ENCODE results near the gene DRG1. TPM values are rescaled to one million over a fixed set of nuclear protein-coding genes. Genes with fewer than 3 reads are reported as not detected.

DRG1 gene
- total RNA-seq, 1 experiment from 2014 or later: 116 TPM

DNA sequence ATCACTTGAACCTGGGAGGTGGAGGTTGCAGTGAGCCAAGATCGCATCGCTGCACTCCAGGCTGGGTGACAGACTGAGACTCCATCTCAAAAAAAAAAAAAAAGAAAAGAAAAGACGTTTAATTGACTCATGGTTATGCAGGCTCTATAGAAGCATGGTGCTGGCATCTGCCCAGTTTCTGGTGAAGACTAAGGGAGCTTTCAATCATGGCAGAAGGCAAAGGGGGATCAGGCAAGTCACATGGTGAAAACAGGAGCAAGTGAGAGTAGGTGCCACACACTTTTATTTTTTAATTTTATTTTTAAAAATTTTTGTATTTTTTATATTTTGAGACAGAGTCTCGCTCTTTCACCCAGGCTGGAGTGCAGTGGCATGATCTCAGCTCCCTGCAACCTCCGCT is 44.9 kb upstream of the DRG1 start:
- no TSS peak for BruUV-seq (replicated peaks)
- no peaks in the 10 kb centered on the region for H3K4me1 ChIP-seq (ENCODE audit: insufficient read depth, low read length, poor library complexity, severe bottlenecking)
- H3K9me3 ChIP-seq (ENCODE audit: low read depth, low read length, poor library complexity, severe bottlenecking): no peaks in the 10 kb centered on the region
- POLR2A ChIA-PET (ENCODE audit: low non-redundant PET): no interaction called here
- no peak overlapping the region for H3K27ac ChIP-seq (ENCODE audit: low read depth, low read length, poor library complexity, severe bottlenecking)
- TF ChIP-seq EZH2 (IDR thresholded peaks at IDR 0.05; ENCODE audit: borderline replicate concordance, low read depth, low read length, poor library complexity, severe bottlenecking): no peak
- TF ChIP-seq, protein P1, sequence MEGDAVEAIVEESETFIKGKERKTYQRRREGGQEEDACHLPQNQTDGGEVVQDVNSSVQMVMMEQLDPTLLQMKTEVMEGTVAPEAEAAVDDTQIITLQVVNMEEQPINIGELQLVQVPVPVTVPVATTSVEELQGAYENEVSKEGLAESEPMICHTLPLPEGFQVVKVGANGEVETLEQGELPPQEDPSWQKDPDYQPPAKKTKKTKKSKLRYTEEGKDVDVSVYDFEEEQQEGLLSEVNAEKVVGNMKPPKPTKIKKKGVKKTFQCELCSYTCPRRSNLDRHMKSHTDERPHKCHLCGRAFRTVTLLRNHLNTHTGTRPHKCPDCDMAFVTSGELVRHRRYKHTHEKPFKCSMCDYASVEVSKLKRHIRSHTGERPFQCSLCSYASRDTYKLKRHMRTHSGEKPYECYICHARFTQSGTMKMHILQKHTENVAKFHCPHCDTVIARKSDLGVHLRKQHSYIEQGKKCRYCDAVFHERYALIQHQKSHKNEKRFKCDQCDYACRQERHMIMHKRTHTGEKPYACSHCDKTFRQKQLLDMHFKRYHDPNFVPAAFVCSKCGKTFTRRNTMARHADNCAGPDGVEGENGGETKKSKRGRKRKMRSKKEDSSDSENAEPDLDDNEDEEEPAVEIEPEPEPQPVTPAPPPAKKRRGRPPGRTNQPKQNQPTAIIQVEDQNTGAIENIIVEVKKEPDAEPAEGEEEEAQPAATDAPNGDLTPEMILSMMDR (conservative IDR thresholded peaks at IDR 0.05; ENCODE audit: low read depth, low read length): no peak
- H3K36me3 ChIP-seq (ENCODE audit: insufficient read depth, low read length, poor library complexity, severe bottlenecking): no peaks in the 10 kb centered on the region
- intact Hi-C loops (cut with micrococcal nuclease; ENCODE audit: unreplicated experiment): no loop called here
- no peak for DNase-seq (ENCODE audit: low spot score)
- no peaks in the 10 kb centered on the region for H3K27me3 ChIP-seq (replicated peaks; ENCODE audit: insufficient read depth, low read depth, low read length, poor library complexity)
- H3K4me3 ChIP-seq (ENCODE audit: low read depth, low read length, poor library complexity, severe bottlenecking): no peak overlapping the region
- CTCF ChIA-PET: no interaction called here

DNA sequence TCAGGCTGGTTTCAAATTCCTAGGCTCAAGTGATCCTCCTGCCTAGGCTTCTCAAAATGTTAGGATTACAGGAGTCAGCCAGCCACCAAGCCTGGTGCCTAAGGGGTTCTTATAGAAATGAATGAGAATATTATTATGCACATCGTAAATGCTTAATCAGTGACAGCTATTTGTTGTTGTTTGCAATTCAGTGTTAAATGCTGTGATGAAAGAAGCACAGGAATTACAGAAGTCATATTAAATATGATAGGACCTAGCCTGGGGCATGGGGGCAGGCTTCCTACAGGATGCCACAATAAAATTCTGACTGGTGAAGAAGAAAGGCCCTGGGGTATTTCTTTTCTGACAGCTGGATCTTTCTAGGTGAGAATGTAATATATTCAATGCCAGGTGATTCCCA is 39.4 kb upstream of the DRG1 start:
- no peak overlapping the region for H3K4me3 ChIP-seq (ENCODE audit: low read depth, low read length, poor library complexity, severe bottlenecking)
- H3K27ac ChIP-seq (ENCODE audit: low read depth, low read length, poor library complexity, severe bottlenecking): no peak overlapping the region
- no peaks in the 10 kb centered on the region for H3K9me3 ChIP-seq (ENCODE audit: low read depth, low read length, poor library complexity, severe bottlenecking)
- no TSS peak for BruUV-seq (replicated peaks)
- H3K4me1 ChIP-seq (ENCODE audit: insufficient read depth, low read length, poor library complexity, severe bottlenecking): no peaks in the 10 kb centered on the region
- intact Hi-C loops (cut with micrococcal nuclease; ENCODE audit: unreplicated experiment): no loop called here
- H3K27me3 ChIP-seq (replicated peaks; ENCODE audit: insufficient read depth, low read depth, low read length, poor library complexity): no peaks in the 10 kb centered on the region
- CTCF ChIA-PET: interaction anchor here (0.6 kb wide), 1 partner anchor 71 kb away, joined by 3 read pairs; no protein-coding TSS in a partner anchor
- POLR2A ChIA-PET (ENCODE audit: low non-redundant PET): no interaction called here
- no peak for DNase-seq (ENCODE audit: low spot score)
- no peaks in the 10 kb centered on the region for H3K36me3 ChIP-seq (ENCODE audit: insufficient read depth, low read length, poor library complexity, severe bottlenecking)
- TF ChIP-seq EZH2 (IDR thresholded peaks at IDR 0.05; ENCODE audit: borderline replicate concordance, low read depth, low read length, poor library complexity, severe bottlenecking): no peak
- TF ChIP-seq, protein P1 (conservative IDR thresholded peaks at IDR 0.05; ENCODE audit: low read depth, low read length): no peak

DNA sequence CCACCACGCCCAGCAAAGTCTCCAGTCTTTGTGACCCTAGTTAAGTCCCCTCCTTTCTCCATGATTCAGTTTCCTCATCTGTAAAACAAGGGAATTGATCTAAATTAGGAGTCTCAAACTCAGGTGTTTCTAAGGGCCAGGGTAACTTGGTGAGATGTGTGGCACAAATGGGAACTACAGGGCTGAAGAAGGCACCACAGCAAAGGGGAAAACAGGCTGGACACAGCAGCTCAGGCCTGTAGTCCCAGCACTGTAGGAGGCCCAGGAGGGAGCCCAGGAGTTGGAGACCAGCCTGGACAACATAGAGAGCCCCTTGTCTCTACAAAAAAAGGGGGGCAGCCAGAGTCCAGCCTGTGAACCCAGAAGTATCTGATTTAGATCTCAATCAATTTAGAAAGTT is 37.7 kb upstream of the DRG1 start:
- Histone ChIP-seq H3K9me3 (ENCODE audit: low read depth, low read length, poor library complexity, severe bottlenecking) (no peaks in the 10 kb centered on the region), H3K4me1 (ENCODE audit: insufficient read depth, low read length, poor library complexity, severe bottlenecking) (no peaks in the 10 kb centered on the region), H3K36me3 (ENCODE audit: insufficient read depth, low read length, poor library complexity, severe bottlenecking) (no peaks in the 10 kb centered on the region), H3K27me3 (replicated peaks; ENCODE audit: insufficient read depth, low read depth, low read length, poor library complexity) (no peaks in the 10 kb centered on the region), H3K27ac (ENCODE audit: low read depth, low read length, poor library complexity, severe bottlenecking) (no peak overlapping the region), H3K4me3 (ENCODE audit: low read depth, low read length, poor library complexity, severe bottlenecking) (no peak overlapping the region)
- no peak for DNase-seq (ENCODE audit: low spot score)
- POLR2A ChIA-PET (ENCODE audit: low non-redundant PET): no interaction called here
- CTCF ChIA-PET: no interaction called here
- TF ChIP-seq EZH2 (IDR thresholded peaks at IDR 0.05; ENCODE audit: borderline replicate concordance, low read depth, low read length, poor library complexity, severe bottlenecking): no peak
- TF ChIP-seq, protein P1 (conservative IDR thresholded peaks at IDR 0.05; ENCODE audit: low read depth, low read length): no peak
- no TSS peak for BruUV-seq (replicated peaks)
- intact Hi-C loops (cut with micrococcal nuclease; ENCODE audit: unreplicated experiment): no loop called here

Data from A673 (cell line).